Esophagus squamous epithelium (tissue), 5 donors: ENCODE measurements around the gene KCNJ12. TPM values are rescaled to one million over a fixed set of nuclear protein-coding genes. Genes with fewer than 3 reads are reported as not detected.
"Not testable (repeated sequence)": the region's sequence is repeated elsewhere in the genome, so short reads cannot be mapped to it uniquely, and the experiment has no call there.

Source experiments
- DNase-seq: peaks from one replicate; lab custom pipeline; 2025; lab: John Stamatoyannopoulos, UW
- H3K27ac ChIP-seq, 4 donors: fragments of 200-600 bp; sonication (generic); one replicate each; pipeline ENCODE4 v1.5.1; 2016 to 2019; ENCODE audit warnings: mild to moderate bottlenecking in 1 of 4
- H3K27me3 ChIP-seq, 4 donors: fragments of 200-600 bp; sonication (generic); 1 replicate in 3 of 4; 2 replicates in 1 of 4; pipeline versions ENCODE4 v1.5.1 to v1.6.0; 2017 to 2021; ENCODE audit warnings: antibody characterized with exemption in 1 of 4
- H3K36me3 ChIP-seq, 3 donors: fragments of 200-600 bp; sonication (generic); one replicate each; pipeline ENCODE4 v1.5.1; 2016 to 2019
- H3K4me1 ChIP-seq, 3 donors: fragments of 200-600 bp; sonication (generic); one replicate each; pipeline ENCODE4 v1.5.1; 2017 to 2019
- H3K4me3 ChIP-seq, 4 donors: fragments of 200-600 bp; sonication (generic); 1 replicate in 3 of 4; 2 replicates in 1 of 4; pipeline ENCODE4 v1.5.1; 2016 to 2019; ENCODE audit warnings: mild to moderate bottlenecking in 2 of 4, moderate library complexity in 1 of 4
- H3K9me3 ChIP-seq, 3 donors: fragments of 200-600 bp; sonication (generic); one replicate each; pipeline ENCODE4 v1.5.1; 2016 to 2019
- CTCF ChIP-seq, 6 experiments: fragments of 450-650 bp in 4 of 6; fragments of 200-600 bp in 2 of 6; sonication (generic) in 2 of 6; IDR thresholded peaks; one replicate each; pipeline ENCODE4 v1.5.1; 2016 to 2019; ENCODE audit warnings: antibody characterized with exemption in 6 of 6, mild to moderate bottlenecking in 4 of 6, moderate library complexity in 4 of 6
- POLR2A ChIP-seq, 4 donors: fragments of 450-650 bp; IDR thresholded peaks; one replicate each; pipeline ENCODE4 v1.6.1; 2017; ENCODE audit warnings: antibody characterized with exemption in 4 of 4, mild to moderate bottlenecking in 4 of 4, moderate library complexity in 3 of 4
- whole genome bisulfite sequencing, 2 donors: methylation state at CpG; one replicate each; pipeline ENCODE4 v1.1.5; 2018; 5-methylcytosine and 5-hydroxymethylcytosine counted together
- intact Hi-C: fragments of 100-400 bp; cut with DNase I; formaldehyde crosslinking; loops from one replicate; pipeline ENCODE4 v1.15.0; 2022
- total RNA-seq, 4 donors: library from RNA; depleted of rRNA; stranded (reverse); fragments of >200 nt; gene quantifications; one replicate each; pipeline ENCODE4 v1.1.0, GENCODE V29; 2016
- donor health status: DM: yes; HTN: yes; CAD: no.

Gene KCNJ12
- total RNA-seq, 4 donors from 2014 or later, result 0.09 to 0.73 (median 0.38) TPM; not detected in 1

GRCh38 chr17:21399474-21400186 is 23.5 kb downstream of the KCNJ12 start:
- intact Hi-C loops, result no loop called here

GRCh38 chr17:21400187-21400569 is 24.0 kb downstream of the KCNJ12 start:
- H3K4me3 ChIP-seq, intact Hi-C loops, DNase-seq, H3K27ac ChIP-seq, H3K9me3 ChIP-seq, H3K36me3 ChIP-seq, H3K27me3 ChIP-seq: not testable (repeated sequence)
- WGBS, 2 donors, result 73 to 87% methylated on average over 3 to 6 of the region's 9 CpGs
- H3K4me1 ChIP-seq, result peaks cover 0 to 15% (median 2%) of the 10 kb centered on the region in 3 donors

More at GRCh38 chr17:21399474-21400186, 23.5 kb downstream of the KCNJ12 start:
- 82 to 89% methylated on average over 10 to 13 of the region's 13 CpGs for WGBS, 2 donors
- DNase-seq, result no peak
- no peaks in the 10 kb centered on the region for H3K9me3 ChIP-seq
- no peak overlapping the region for H3K27ac ChIP-seq
- H3K4me3 ChIP-seq, result no peak overlapping the region
- no peaks in the 10 kb centered on the region for H3K27me3 ChIP-seq
- no peaks in the 10 kb centered on the region for H3K36me3 ChIP-seq
- H3K4me1 ChIP-seq, result peaks cover 0 to 15% (median 2%) of the 10 kb centered on the region in 3 donors
- TF ChIP-seq POLR2A (IDR thresholded peaks at IDR 0.05), result no peak
- no peak for TF ChIP-seq CTCF (IDR thresholded peaks at IDR 0.05)

- intact Hi-C loops, result no loop called here
- Histone ChIP-seq H3K27me3 (no peaks in the 10 kb centered on the region), H3K4me1 (peaks cover 0 to 15% (median 2%) of the 10 kb centered on the region in 3 donors), H3K4me3 (no peak overlapping the region), H3K36me3 (no peaks in the 10 kb centered on the region), H3K9me3 (no peaks in the 10 kb centered on the region), H3K27ac (peak overlapping the region in 1 of 4 donors; percentile 28)
- no peak for DNase-seq
- no peak for TF ChIP-seq CTCF (IDR thresholded peaks at IDR 0.05)
- no peak for TF ChIP-seq POLR2A (IDR thresholded peaks at IDR 0.05)
- 73 to 80% methylated on average over 6 to 7 of the region's 15 CpGs for WGBS, 2 donors
Observed at GRCh38 chr17:21400816-21401593, 24.8 kb downstream of the KCNJ12 start.

GRCh38 chr17:21402166-21402571 is 26.0 kb downstream of the KCNJ12 start:
- DNase-seq, H3K27me3 ChIP-seq, intact Hi-C loops, H3K36me3 ChIP-seq, H3K4me3 ChIP-seq, H3K9me3 ChIP-seq: not testable (repeated sequence)
- peak overlapping the region in 2 of 4 donors; percentile 9 to 42 for H3K27ac ChIP-seq
- 43 to 52% methylated on average over 8 of the region's 8 CpGs for WGBS, 2 donors
- H3K4me1 ChIP-seq, result peaks cover 0 to 15% (median 2%) of the 10 kb centered on the region in 3 donors

- H3K9me3 ChIP-seq, H3K27ac ChIP-seq, H3K27me3 ChIP-seq, H3K4me3 ChIP-seq, DNase-seq, intact Hi-C loops, H3K36me3 ChIP-seq: not testable (repeated sequence)
- peaks cover 0 to 11% (median 2%) of the 10 kb centered on the region in 3 donors for H3K4me1 ChIP-seq
- WGBS, 2 donors, result 83 to 88% methylated on average over 3 of the region's 3 CpGs
Observed at GRCh38 chr17:21402926-21403325, 26.8 kb downstream of the KCNJ12 start.

- H3K4me3 ChIP-seq, intact Hi-C loops, H3K4me1 ChIP-seq, DNase-seq, H3K9me3 ChIP-seq, H3K36me3 ChIP-seq, H3K27me3 ChIP-seq: not testable (repeated sequence)
- H3K27ac ChIP-seq, result peak overlapping the region in 1 of 4 donors; percentile 13
- 40 to 60% methylated on average over 1 to 2 of the region's 8 CpGs for WGBS, 2 donors
Observed at GRCh38 chr17:21404106-21404505, 27.9 kb downstream of the KCNJ12 start.

- H3K4me3 ChIP-seq, H3K9me3 ChIP-seq, intact Hi-C loops, H3K36me3 ChIP-seq, DNase-seq, H3K27me3 ChIP-seq, H3K4me1 ChIP-seq: not testable (repeated sequence)
- peak overlapping the region in 2 of 4 donors; percentile 36 to 57 for H3K27ac ChIP-seq
- 57 to 74% methylated on average over 4 to 6 of the region's 6 CpGs for WGBS, 2 donors
Observed at GRCh38 chr17:21404539-21404938, 28.4 kb downstream of the KCNJ12 start.

- H3K36me3 ChIP-seq, DNase-seq, H3K9me3 ChIP-seq, H3K27me3 ChIP-seq, intact Hi-C loops, H3K4me3 ChIP-seq, H3K4me1 ChIP-seq: not testable (repeated sequence)
- H3K27ac ChIP-seq, result peak overlapping the region in 2 of 4 donors; percentile 36 to 57
- 70 to 90% methylated on average over 2 of the region's 26 CpGs for WGBS, 2 donors
Observed at GRCh38 chr17:21404956-21405731, 29.0 kb downstream of the KCNJ12 start.

GRCh38 chr17:21405904-21406400 is 29.8 kb downstream of the KCNJ12 start:
- H3K27ac ChIP-seq, result peak overlapping the region in 2 of 4 donors; percentile 39 to 57
- H3K9me3 ChIP-seq, H3K4me3 ChIP-seq, H3K36me3 ChIP-seq, H3K4me1 ChIP-seq, DNase-seq, intact Hi-C loops, H3K27me3 ChIP-seq: not testable (repeated sequence)
- WGBS, 2 donors, result 63 to 67% methylated on average over 3 to 6 of the region's 7 CpGs
